Esophagus squamous epithelium (tissue), 4 donors: ENCODE measurements around the gene FBXL14.

Source experiments
- CTCF ChIP-seq, 6 experiments: fragments of 450-650 bp in 4 of 6; fragments of 200-600 bp in 2 of 6; sonication (generic) in 2 of 6; IDR thresholded peaks; one replicate each; pipeline ENCODE4 v1.5.1; 2016 to 2019; ENCODE audit warnings: antibody characterized with exemption in 6 of 6, mild to moderate bottlenecking in 4 of 6, moderate library complexity in 4 of 6
- POLR2A ChIP-seq, 4 donors: fragments of 450-650 bp; IDR thresholded peaks; one replicate each; pipeline ENCODE4 v1.6.1; 2017; ENCODE audit warnings: antibody characterized with exemption in 4 of 4, mild to moderate bottlenecking in 4 of 4, moderate library complexity in 3 of 4

GRCh38 chr12:1628666-1629337, 34.4 kb upstream of the FBXL14 start, which contains the start of gene WNT5B:
- TF ChIP-seq CTCF (IDR thresholded peaks at IDR 0.05) (no peak), POLR2A (IDR thresholded peaks at IDR 0.05) (no peak)
